GM12801 (cell line): Measurements from ENCODE around the gene ATXN2.

Source experiments
- TF ChIP-seq, protein P1 (sequence below): IDR thresholded peaks from one replicate; pipeline ENCODE4 v1.5.1; 2011; ENCODE audit warnings: control low read depth; ENCODE audit not compliant: insufficient read length; ENCODE audit errors: extremely low read depth

Gene ATXN2

DNA sequence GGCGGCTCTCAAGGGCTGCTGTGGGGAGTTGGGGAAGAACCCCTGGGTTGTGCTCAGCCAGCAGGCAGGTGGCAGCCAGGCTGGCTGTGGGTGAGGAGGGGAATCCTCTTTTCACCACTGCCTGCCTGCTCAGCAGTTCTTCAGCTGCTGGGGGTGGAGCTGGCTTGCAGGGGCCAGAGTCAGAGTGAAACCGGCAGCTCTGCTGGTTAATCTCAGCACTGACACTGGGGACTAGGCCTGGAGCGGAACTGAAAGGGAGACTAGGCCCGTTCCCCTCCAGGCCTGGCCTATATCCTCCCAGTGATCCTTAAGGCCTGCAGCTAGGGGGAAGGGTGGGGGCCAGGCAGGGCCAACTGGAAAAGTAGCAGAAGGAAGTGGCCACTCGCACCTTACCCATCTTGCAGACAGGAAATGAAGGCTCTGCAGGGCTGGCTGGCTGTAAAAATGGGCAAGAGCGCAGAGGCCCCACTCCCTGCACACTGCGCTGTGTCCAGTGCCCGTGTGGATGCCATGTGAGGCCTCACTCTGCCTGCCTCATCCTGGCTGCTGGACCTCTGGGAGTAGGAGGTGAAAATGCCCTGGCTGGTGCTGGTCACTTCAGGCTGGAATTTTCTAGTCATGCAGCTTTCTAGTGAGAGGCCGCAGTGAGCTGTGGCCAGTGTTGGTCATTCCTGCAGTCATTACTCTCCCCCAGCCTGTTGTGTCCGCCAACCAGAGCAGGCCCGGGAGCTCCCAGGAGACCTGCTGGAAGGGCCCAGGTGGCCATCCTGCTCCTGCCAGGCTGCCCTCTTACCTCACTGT is 154.0 kb downstream of the ATXN2 start:
- TF ChIP-seq, protein P1, sequence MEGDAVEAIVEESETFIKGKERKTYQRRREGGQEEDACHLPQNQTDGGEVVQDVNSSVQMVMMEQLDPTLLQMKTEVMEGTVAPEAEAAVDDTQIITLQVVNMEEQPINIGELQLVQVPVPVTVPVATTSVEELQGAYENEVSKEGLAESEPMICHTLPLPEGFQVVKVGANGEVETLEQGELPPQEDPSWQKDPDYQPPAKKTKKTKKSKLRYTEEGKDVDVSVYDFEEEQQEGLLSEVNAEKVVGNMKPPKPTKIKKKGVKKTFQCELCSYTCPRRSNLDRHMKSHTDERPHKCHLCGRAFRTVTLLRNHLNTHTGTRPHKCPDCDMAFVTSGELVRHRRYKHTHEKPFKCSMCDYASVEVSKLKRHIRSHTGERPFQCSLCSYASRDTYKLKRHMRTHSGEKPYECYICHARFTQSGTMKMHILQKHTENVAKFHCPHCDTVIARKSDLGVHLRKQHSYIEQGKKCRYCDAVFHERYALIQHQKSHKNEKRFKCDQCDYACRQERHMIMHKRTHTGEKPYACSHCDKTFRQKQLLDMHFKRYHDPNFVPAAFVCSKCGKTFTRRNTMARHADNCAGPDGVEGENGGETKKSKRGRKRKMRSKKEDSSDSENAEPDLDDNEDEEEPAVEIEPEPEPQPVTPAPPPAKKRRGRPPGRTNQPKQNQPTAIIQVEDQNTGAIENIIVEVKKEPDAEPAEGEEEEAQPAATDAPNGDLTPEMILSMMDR: no peak

- TF ChIP-seq, protein P1: no peak
Observed at GRCh38 chr12:111444314-111444924, 154.7 kb downstream of the ATXN2 start.

DNA sequence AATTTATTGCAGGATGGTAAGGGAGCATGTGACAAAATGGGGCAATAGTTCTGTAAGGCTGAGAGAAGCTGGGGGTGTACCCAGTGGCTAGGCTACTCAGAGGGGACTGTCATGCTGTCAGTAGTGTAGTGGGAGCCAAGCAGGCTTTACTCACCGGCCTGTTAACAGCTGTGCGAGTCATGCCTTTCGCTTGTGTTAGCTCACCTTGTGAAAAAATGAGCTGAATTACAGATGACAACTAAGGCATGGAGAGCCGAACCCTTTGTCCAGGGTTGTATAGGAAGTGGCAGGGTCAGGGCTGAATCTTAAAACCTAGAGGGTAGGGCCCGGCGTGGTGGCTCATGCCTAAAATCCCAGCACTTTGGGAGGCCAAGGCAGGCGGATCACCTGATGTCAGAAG is 155.5 kb downstream of the ATXN2 start:
- TF ChIP-seq, protein P1: no peak

DNA sequence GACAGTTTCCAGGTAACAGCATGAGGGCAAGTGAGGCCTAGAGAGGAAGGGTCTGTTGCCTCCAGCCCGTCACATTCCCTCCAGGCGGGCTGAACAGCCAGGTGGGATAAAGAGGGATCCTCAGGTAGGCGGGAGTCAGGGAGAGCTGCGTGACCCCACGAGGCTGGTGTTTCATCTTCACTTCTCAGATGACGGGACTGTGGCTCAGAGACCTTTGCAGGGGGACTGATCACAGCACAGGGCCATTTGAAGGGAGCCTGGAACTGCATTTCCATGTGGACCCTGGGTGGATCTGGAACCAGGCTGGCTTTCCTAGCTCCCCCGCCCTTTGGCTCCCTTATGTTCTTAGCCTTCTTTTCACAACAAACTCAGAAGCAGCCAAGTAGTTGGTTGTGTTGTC is 156.0 kb downstream of the ATXN2 start:
- TF ChIP-seq, protein P1: no peak

GRCh38 chr12:111442301-111443045 is 156.6 kb downstream of the ATXN2 start:
- TF ChIP-seq, protein P1: no peak

DNA sequence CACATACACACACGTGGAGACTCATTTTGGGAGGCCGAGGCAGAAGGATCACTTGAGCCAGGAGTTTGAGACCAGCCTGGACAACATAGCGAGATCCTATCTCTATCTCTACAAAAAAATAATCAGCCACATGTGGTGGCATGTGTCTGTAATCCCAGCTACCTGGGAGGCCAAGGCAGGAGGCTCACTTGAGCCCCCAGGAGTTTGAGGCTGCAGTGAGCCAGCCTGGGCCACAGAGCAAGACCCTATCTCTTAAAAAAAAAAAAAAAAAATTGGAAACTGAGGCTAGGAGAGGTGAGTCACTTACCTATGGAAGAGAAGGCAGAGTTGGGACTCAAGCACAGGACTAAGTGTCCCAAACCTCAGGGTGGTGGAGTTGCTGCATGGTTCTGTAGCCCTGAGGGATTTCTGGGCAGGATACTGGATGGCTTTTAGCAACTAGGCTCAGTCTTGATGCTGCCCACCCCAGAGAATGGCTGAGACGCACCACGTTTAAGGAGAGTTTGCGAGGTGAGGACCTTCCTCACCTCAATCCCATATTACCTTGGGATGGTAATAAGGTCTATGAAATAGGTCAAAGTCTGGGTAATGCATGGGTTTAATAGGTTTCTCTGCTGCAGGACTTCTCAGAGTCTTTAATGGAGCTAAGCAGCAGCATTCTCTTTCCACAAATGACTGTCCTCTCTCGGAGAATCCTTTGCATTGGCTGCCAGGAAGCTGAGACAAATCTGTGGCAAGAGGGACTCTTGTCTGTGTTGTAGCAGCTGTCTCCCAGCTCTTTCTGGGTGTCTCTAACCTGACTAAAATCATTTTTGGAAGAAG is 157.8 kb downstream of the ATXN2 start:
- TF ChIP-seq, protein P1: no peak
